NCI-H187 (cell line): ENCODE results near the gene MUC4.
A peak's percentile ranks its signal among the peaks of the same experiment; 100 is the strongest.
"Not testable (repeated sequence)": the region's sequence is repeated elsewhere in the genome, so short reads cannot be mapped to it uniquely, and the experiment has no call there.

Experiments used
- DNase-seq, 2 experiments: peaks; one replicate each; lab custom pipeline; 2025; lab: John Stamatoyannopoulos, UW

The MUC4 gene

GRCh38 chr3:195762611-195763010 lies 49.1 kb downstream of the MUC4 start:
- no peak for DNase-seq

GRCh38 chr3:195762249-195762585 lies 49.5 kb downstream of the MUC4 start:
- DNase-seq: no peak

DNA sequence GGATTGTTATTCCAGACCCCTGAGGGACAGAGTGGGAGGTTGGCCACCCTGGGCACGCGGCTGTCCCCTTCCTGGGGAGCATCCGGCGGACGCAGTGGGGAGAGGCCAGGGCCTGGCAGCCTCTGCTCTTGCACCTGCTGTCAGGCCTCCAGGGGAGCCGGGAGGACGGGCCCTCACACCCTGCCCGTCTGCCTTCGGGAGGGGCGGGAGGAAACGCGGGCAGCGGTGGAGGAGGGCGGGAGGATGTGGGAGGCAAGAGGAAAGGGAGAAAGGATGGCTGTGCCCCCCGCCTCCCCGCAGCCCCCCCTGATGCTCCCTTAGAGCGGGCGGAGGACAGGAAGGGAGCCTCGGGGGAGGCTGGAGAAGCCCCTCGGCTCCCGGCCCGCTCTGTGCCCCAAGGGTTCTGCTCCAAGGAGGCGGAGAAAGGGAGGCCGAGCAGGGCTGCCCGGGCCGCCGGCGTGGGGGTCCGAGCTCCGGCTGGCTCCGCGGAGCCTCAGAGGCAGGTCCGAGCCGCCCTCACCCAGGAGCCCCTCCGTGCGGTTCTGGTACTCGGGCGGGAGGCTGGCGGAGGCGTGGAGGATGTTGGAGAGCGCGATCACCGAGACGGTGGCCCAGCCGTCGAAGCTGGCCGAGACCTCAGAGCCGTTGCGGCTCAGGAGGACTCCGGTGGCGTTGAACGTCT lies 50.0 kb downstream of the MUC4 start:
- no peak for DNase-seq

DNA sequence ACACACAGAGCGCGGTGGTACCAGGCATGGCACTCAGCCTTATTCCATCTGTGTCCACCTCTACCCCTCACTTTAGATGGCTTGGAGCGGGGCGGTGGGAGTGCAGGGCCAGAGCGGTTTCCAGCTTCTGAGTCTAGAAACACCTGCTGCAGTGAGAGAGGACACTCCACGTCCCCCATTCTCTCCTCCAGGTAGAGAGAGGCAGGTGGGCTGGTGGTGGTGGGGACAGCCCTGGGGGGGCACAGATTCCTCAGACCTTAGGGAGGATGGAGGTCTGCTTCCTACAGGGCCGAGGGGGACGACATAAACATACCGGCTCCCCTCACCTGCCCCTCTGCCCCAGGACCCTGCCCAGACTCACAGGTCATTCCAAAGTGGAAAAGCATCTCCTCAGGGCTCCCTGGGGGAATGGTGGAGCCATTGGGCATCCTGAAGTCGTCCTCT lies 50.6 kb downstream of the MUC4 start:
- no peak for DNase-seq

DNA sequence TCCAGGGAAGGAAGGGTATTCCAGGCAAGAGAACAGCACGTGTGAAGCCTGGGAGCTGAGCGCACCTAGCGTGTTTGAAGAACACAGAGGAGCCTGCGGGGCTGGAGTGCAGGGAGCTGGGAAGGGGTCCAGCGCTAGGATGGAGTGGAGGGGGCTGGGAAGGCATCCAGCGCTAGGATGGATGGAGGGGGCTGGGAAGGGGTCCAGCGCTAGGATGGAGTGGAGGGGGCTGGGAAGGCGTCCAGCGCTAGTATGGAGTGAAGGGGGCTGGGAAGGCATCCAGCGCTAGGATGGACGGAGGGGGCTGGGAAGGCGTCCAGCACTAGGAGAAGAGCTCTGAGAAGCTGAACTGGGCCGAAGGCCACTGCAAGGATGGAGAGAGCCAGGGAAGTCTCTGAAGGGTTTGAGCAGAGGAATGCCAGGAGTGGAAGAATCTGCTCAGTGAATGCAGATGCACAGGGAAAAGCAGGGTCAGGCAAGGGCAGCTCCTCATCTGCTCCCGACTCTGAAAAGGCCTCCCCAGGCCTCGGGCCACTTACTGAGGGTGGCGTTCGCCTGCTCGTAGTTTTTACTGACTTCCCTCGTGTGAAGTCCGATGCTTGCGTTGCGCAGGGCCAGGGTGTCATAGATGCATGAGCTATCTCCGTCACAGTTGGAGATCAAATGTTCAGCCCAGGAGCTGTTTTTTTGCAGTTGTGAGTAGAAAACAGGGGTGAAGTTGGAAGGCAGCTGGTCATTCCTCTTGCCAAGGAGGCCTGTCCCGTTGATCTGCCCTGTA lies 51.2 kb downstream of the MUC4 start:
- no peak for DNase-seq

DNA sequence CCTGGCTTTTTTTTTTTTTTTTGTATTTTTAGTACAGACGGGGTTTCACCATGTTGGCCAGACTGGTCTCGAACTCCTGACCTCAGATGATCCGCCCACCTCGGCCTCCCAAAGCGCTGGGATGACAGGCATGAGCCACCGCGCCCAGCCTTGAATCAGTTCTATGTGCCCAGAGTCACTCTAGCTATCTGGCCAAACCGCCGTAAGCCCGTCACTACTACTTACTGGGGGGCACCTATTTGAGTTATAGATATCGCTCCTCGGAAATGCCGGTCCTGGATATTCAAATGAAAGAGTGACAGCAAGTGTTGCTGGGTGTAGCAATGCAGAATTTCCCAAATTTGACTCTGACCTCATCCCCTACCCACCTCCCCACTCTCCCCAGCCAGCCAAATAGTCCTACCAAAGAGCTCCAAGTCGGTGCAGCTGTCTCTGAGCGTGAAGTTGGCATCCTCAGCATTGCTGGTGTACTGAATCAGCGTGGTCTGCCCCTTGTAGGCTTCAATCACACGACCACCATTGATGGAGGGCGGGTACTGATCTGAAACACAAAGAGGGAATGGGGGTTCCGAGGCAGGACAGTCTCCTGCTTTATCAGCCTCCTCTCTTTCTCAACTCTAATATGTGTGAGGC lies 52.9 kb downstream of the MUC4 start:
- no peak for DNase-seq

DNA sequence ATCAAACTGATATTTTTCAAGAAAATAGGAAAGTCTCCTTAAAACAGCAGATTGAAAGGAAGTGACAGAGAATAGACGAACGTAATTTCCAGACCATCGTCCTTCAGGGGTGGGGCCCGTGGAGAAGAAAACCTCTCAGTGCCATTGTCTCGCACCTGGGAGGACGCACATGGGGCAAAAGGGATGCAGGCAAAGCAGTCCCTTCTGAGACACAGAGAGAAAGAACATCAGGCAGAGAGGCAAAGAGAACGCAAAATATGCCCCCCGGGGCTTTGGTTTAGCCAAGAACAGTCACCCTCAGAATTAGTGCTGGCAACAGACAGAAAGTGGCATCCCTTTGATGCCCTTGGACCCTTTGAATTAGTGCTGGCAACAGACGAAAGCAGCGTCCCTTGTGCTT lies 53.9 kb downstream of the MUC4 start:
- DNase-seq: no peak

- DNase-seq: no peak
Measured at GRCh38 chr3:195757438-195757770, 54.3 kb downstream of the MUC4 start.

DNA sequence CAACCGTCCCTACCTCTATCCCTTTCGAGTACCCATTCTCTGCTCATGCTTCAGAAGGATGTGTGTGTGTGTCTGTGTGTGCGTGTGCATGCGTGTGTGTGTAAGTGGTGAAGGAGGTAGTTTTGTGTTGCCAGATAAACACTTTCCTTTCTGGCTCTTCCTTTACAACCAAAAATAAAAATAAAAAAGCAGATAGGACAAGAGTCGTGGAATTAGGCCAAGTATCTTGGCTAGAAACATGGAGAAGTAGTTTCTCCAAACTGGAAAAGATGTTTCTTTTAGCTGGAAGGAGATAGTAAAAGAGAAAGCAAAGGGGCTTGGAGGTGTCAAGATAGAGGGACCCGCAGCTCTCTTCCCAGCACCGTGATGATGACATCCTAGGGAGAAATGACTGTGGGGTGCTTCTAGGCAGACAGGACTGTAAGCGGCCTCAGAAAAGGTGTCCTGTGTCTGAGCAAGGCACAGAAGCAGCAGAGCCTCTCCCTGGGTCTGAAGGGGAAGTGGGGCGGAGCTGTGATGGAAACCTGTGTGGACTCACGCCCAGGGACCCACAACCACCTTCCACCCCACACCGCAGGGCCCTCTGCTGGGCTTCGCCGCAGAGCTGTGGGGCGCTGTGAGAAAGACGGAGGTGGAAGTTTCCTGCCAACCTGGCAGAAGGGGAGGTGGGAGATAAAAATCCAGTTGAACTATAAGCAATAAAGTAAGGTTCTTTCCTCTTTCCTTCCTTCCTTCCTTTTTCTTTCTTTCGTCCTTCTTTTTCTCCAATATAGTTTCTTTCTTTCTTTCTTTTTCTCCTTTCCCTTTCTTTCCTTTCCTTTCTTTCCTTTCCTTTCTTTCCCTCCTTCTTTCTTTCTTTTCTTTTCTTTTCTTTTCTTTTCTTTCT lies 55.7 kb downstream of the MUC4 start:
- DNase-seq: no peak

- DNase-seq: no peak
Measured at GRCh38 chr3:195755391-195755790, 56.3 kb downstream of the MUC4 start.

GRCh38 chr3:195754906-195755305 lies 56.8 kb downstream of the MUC4 start:
- no peak for DNase-seq

GRCh38 chr3:195754141-195754540 lies 57.6 kb downstream of the MUC4 start:
- no peak for DNase-seq

GRCh38 chr3:195753581-195753980 lies 58.1 kb downstream of the MUC4 start:
- no peak for DNase-seq

- DNase-seq: no peak
Measured at GRCh38 chr3:195752546-195753331, 59.0 kb downstream of the MUC4 start.

- no peak for DNase-seq
Measured at GRCh38 chr3:195752066-195752465, 59.7 kb downstream of the MUC4 start.

DNA sequence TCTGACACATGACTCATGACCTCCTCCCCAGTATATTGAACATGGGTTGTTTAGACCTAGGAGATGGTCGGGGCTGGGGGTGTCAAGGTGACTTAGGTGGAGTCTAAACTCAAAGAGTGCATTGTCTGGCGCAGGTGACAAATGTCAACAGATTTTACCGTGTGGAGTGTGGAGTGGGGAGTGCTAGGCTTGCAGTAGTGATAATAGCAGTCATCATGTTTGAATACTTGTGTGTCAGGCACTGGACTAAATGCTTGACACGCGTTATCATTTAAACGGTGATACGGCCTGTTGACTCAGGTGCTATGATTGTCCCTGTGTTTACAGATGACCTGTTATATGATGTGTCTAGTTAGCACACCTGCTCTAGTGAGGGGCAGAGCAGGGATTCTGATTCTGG lies 60.2 kb downstream of the MUC4 start:
- peak in 1 of 2 experiments; percentile 10 for DNase-seq

- no peak for DNase-seq
Measured at GRCh38 chr3:195750797-195751520, 60.8 kb downstream of the MUC4 start.

- DNase-seq: not testable (repeated sequence)
Measured at GRCh38 chr3:195749101-195749500, 62.6 kb downstream of the MUC4 start.

DNA sequence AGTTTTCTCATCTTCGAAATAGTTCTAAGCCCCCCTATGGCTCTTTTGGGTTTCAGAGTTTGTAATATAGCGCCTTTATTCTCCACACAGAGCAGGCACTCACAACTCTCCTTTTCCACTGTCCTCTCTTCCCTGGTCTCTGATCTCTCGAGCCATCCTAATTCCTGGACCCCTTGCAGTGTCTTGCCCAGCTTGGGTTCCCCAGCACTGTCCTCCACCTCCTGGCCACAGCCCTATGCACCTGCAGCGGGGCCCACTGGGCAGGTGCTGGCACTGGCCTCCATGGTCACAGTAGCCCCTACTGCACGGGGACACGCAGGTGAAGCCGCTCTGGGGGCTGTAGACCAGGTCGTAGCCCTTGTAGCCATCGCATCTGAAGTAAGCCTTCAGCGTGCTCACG lies 63.1 kb downstream of the MUC4 start:
- no peak for DNase-seq

DNA sequence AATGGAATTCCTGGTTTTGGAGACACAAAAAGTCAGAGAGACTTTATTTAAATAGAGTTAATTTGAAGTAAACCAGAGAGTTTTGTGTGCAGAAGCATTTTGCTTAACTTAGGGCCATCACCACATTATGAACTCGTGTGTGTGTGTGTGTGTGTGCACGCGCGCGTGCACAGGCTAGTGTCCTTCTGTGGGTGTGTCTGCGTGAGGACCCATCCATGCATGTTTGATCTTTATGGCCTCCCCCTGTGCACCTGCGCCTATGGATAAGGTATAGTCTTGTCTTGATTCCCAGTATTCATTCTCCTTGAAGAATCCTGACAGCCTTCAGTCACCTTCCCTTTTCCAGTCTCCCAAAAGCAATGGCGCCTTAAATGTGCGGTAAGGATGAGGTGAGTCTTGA lies 65.0 kb downstream of the MUC4 start:
- no peak for DNase-seq

DNA sequence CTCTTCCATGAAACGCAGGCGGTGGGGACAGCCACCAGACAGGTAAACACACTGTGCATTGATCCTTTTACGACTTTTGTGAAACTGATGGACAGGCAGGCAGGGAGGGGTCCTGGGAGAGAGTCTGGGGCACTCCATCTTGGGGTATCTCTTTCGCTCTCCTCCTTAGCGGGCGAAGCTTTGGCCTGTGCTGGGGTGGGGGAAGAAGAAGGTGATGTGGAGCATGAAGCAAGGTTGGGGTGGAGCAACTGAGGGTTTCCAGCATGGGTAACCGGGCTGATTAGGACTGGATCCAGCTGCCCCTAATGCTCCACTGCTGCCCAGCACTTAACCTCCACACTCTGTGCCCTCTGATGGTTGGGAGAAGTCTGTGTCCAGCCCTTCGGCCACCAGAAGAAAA lies 65.4 kb downstream of the MUC4 start:
- DNase-seq: no peak
